HepG2 (cell line): ENCODE results near the gene EEPD1. TPM values are rescaled to one million over a fixed set of nuclear protein-coding genes. Genes with fewer than 3 reads are reported as not detected.

Experiments used
- ATAC-seq: fragments of 200-7000 bp; cut with Tn5 transposase; 3 replicates; pipeline ENCODE4 v1.9.1; 2020; ENCODE audit warnings: mild to moderate bottlenecking, moderate library complexity
- BruUV-seq: library from RNA; stranded (reverse); fragments of 400-500 nt; replicated peaks from 2 replicates; lab custom pipeline; 2021; lab: Mats Ljungman, UMichigan
- CTCF ChIA-PET: fragments of 300-600 bp; formaldehyde crosslinking; extraction: SDS; loops from one replicate; lab custom pipeline; 2021; ENCODE audit warnings: low total read pairs, inconsistent platforms, low intra/inter-chr PET ratio; lab: Yijun Ruan, JAX
- POLR2A ChIA-PET: fragments of 350-600 bp; sonication (Branson Sonifier 250); formaldehyde crosslinking; loops from one replicate; lab custom pipeline; 2020; ENCODE audit warnings: antibody characterized with exemption, inconsistent platforms; lab: Yijun Ruan, JAX
- DNase-seq: peaks from one replicate; pipeline ENCODE4 v3.0.0-alpha.2; 2015; ENCODE audit warnings: low spot score
- FAIRE-seq: peaks from 3 replicates; lab custom pipeline; 2011; peaks lifted over from hg19 to GRCh38; lab: Jason Lieb, UNC
- H2AFZ ChIP-seq: one replicate; pipeline ENCODE4 v1.6.1; 2011; ENCODE audit warnings: low read length, inconsistent platforms
- H3K27ac ChIP-seq: fragments of 300-600 bp; 3 replicates; pipeline ENCODE4 v1.8.0; 2011; ENCODE audit warnings: mixed run types, mild to moderate bottlenecking, mixed read lengths, low read length, inconsistent platforms; ENCODE audit not compliant: insufficient read depth; ENCODE audit errors: extremely low read length
- H3K27me3 ChIP-seq, 2 experiments: fragments of 200-600 bp in 1 of 2; 2 replicates in 1 of 2; 3 replicates in 1 of 2; pipeline versions ENCODE4 v1.6.0 to v1.8.0; 2011; ENCODE audit warnings: low read length in 2 of 2, mild to moderate bottlenecking in 2 of 2, moderate library complexity in 2 of 2, inconsistent platforms in 1 of 2; ENCODE audit not compliant: insufficient read depth in 2 of 2, control insufficient read depth in 1 of 2
- H3K36me3 ChIP-seq, 2 experiments: fragments of 200-600 bp in 1 of 2; replicated peaks in 1 of 2; 2 replicates in 1 of 2; 3 replicates in 1 of 2; pipeline versions ENCODE4 v1.5.1 to v1.8.0; 2011; ENCODE audit warnings: low read length in 2 of 2, inconsistent platforms in 1 of 2; ENCODE audit not compliant: insufficient read depth in 2 of 2, control insufficient read depth in 1 of 2
- H3K4me1 ChIP-seq: 2 replicates; pipeline ENCODE4 v1.5.1; 2012; ENCODE audit warnings: low read length, inconsistent platforms; ENCODE audit not compliant: insufficient read depth
- H3K4me2 ChIP-seq: 2 replicates; pipeline ENCODE4 v1.6.0; 2011; ENCODE audit warnings: low read depth, low read length, inconsistent platforms
- H3K4me3 ChIP-seq, 3 experiments: fragments of 200-600 bp in 1 of 3; sonication (generic), shearing (Covaris generic) in 1 of 3; replicated peaks in 1 of 3; 2 replicates each; pipeline ENCODE4 v1.5.1; 2011 to 2016; ENCODE audit warnings: low read length in 3 of 3, inconsistent platforms in 2 of 3, low read depth in 2 of 3, mild to moderate bottlenecking in 2 of 3, control low read depth in 1 of 3, mixed read lengths in 1 of 3; ENCODE audit not compliant: insufficient read depth in 1 of 3
- H3K79me2 ChIP-seq: one replicate; pipeline ENCODE4 v1.6.1; 2011; ENCODE audit warnings: low read length, inconsistent platforms; ENCODE audit not compliant: insufficient read depth
- H3K9ac ChIP-seq: 2 replicates; pipeline ENCODE4 v1.6.0; 2011; ENCODE audit warnings: mild to moderate bottlenecking, low read depth, low read length, inconsistent platforms; ENCODE audit not compliant: insufficient read depth
- H3K9me3 ChIP-seq: 2 replicates; pipeline ENCODE4 v1.5.1; 2012; ENCODE audit warnings: mild to moderate bottlenecking, low read length
- H4K20me1 ChIP-seq: 2 replicates; pipeline ENCODE4 v1.6.0; 2011; ENCODE audit warnings: inconsistent platforms, mild to moderate bottlenecking, low read length, moderate library complexity; ENCODE audit not compliant: insufficient read depth
- BRCA1 ChIP-seq: sonication (generic); formaldehyde crosslinking; IDR thresholded peaks from 2 replicates; pipeline ENCODE4 v1.4.0; 2020; ENCODE audit warnings: missing genetic modification reagents
- CENPBD1 ChIP-seq: sonication (generic); formaldehyde crosslinking; IDR thresholded peaks from 2 replicates; pipeline ENCODE4 v1.8.0; 2022; ENCODE audit warnings: missing genetic modification reagents, low read depth, mild to moderate bottlenecking, borderline replicate concordance
- FOSL1 ChIP-seq: sonication (generic); formaldehyde crosslinking; IDR thresholded peaks from 2 replicates; pipeline ENCODE4 v1.9.0; 2021; ENCODE audit warnings: missing genetic modification reagents, borderline replicate concordance
- HNRNPH1 ChIP-seq: fragments of 200-400 bp; formaldehyde crosslinking; optimal IDR thresholded peaks from 2 replicates; pipeline ENCODE3; 2017; ENCODE audit warnings: mild to moderate bottlenecking, low read depth, low read length
- PHF8 ChIP-seq: sonication (generic); formaldehyde crosslinking; IDR thresholded peaks from 2 replicates; pipeline ENCODE4 v1.5.0; 2020; ENCODE audit warnings: missing genetic modification reagents
- PITX1 ChIP-seq: sonication (generic); formaldehyde crosslinking; IDR thresholded peaks from 2 replicates; pipeline ENCODE4 v1.5.1; 2020; ENCODE audit warnings: mild to moderate bottlenecking, missing genetic modification reagents
- RAD51 ChIP-seq: fragments of 450-650 bp; IDR thresholded peaks from 2 replicates; pipeline ENCODE4 v1.6.1; 2016; ENCODE audit warnings: borderline replicate concordance
- ZNF224 ChIP-seq: sonication (generic); formaldehyde crosslinking; IDR thresholded peaks from 2 replicates; pipeline ENCODE4 v1.5.0; 2020; ENCODE audit warnings: mild to moderate bottlenecking, missing genetic modification reagents
- ZNF713 ChIP-seq: sonication (generic); formaldehyde crosslinking; IDR thresholded peaks from 2 replicates; pipeline ENCODE4 v1.4.0; 2020; ENCODE audit warnings: mild to moderate bottlenecking, missing genetic modification reagents
- ZSCAN21 ChIP-seq: sonication (generic); formaldehyde crosslinking; IDR thresholded peaks from 2 replicates; pipeline ENCODE4 v1.8.0; 2022; ENCODE audit warnings: mild to moderate bottlenecking, missing genetic modification reagents, moderate library complexity, borderline replicate concordance
- WGBS: methylation state at CpG from one replicate; pipeline ENCODE4 v1.1.6; 2017; ENCODE audit warnings: low lambda C conversion rate; 5-methylcytosine and 5-hydroxymethylcytosine counted together
- in situ Hi-C: cut with HindIII; loops from 2 replicates; pipeline ENCODE4 v1.10.0; 2017; ENCODE audit warnings: low pct_unique_long_range_greater_than_20kb; ENCODE audit not compliant: extremely low pct_ligation_motif_present
- intact Hi-C: fragments of 100-400 bp; cut with micrococcal nuclease; formaldehyde crosslinking; loops from one replicate; pipeline ENCODE4 v1.10.0; 2022; ENCODE audit not compliant: unreplicated experiment
- polyA plus RNA-seq, 8 experiments: library from polyadenylated mRNA; depleted of rRNA in 3 of 8; stranded (reverse) in 7 of 8; unstranded in 1 of 8; fragments of >200 nt; fragmentation: Illumina TruSeq in 4 of 8; extraction: Trizol in 4 of 8; gene quantifications; 2 replicates each; pipeline versions ENCODE4 v1.2.1 to v1.2.3, GENCODE V29; 2011 to 2016; ENCODE audit warnings: low read depth in 4 of 8, missing spikeins in 1 of 8, mixed read lengths in 1 of 8; ENCODE audit not compliant: insufficient read depth in 1 of 8
- total RNA-seq, 5 experiments: library from RNA; depleted of rRNA; stranded (reverse); fragments of >200 nt; fragmentation: Illumina TruSeq; extraction: Trizol; gene quantifications; 2 replicates each; pipeline ENCODE4 v1.2.3, GENCODE V29; 2016; ENCODE audit warnings: low read depth in 1 of 5
- TF ChIP-seq, protein P1 (sequence below): sonication (generic); formaldehyde crosslinking; IDR thresholded peaks from 2 replicates; pipeline ENCODE4 v1.5.0; 2020; ENCODE audit warnings: missing genetic modification reagents, mild to moderate bottlenecking, borderline replicate concordance
- TF ChIP-seq, protein P2 (sequence below): sonication (generic); formaldehyde crosslinking; IDR thresholded peaks from 2 replicates; pipeline ENCODE4 v1.8.1; 2023; ENCODE audit warnings: mild to moderate bottlenecking, moderate library complexity, missing genetic modification reagents
- TF ChIP-seq, protein P3 (sequence below): sonication (generic); formaldehyde crosslinking; IDR thresholded peaks from 2 replicates; pipeline ENCODE4 v1.4.0; 2020; ENCODE audit warnings: missing genetic modification reagents

The EEPD1 gene
- total and polyA plus RNA-seq, 2 of the 13 experiments (the other 11 are each of a cell fraction or from before 2014, with no cell fraction given) = 10.1 to 16.4 TPM

DNA sequence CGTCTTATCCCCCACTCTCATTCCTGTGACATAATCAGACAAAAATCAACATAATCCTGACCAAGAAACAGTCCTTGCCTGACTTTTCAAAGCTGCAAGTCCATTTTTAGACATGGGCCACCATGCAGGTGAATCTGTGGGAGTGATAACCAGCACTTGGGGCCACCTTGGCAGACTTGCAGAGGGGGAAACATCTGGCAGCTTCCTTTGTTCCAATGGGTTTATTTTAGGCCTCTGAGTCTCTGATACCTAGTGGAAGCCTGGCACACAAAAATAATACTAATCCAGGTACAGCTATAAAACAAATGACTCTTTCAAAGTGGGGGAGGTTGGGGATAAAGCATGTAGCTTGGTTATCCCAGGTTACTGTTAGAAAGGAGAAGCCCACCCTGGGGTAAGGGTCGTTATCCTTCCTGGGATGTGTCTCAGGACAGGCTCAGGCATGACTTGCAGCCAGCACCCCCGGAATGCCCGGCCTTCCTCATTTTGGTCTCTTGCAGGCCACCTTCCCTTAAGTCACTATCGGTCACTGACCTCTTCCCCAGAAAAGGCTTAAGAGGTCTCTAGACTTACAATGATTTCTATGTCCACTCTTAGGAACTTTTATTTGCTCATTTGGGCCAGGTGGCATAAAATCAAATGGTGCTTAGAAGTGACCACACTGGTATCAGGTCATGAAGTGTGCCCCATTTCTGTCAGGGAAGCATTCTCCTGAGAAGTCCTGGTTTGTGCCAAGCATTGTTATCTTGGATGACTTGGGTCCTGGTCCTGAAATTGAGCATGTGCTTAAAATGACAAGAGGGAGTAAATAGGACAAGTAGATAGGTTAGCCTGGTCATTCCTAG, 37.6 kb downstream of the EEPD1 start (continued):
- TF ChIP-seq, protein P1, sequence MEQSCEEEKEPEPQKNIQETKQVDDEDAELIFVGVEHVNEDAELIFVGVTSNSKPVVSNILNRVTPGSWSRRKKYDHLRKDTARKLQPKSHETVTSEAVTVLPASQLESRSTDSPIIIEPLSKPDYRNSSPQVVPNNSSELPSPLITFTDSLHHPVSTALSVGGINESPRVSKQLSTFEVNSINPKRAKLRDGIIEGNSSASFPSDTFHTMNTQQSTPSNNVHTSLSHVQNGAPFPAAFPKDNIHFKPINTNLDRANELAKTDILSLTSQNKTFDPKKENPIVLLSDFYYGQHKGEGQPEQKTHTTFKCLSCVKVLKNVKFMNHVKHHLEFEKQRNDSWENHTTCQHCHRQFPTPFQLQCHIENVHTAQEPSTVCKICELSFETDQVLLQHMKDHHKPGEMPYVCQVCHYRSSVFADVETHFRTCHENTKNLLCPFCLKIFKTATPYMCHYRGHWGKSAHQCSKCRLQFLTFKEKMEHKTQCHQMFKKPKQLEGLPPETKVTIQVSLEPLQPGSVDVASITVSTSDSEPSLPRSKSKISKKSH (CRISPR knock-in tag) = no peak

- Histone ChIP-seq H3K27ac (no peak overlapping the region), H3K4me3 (no peak overlapping the region), H3K36me3 (peaks cover 4 to 5% of the 10 kb centered on the region in 2 experiments; a peak in 3 of 5 replicates), H3K4me2 (no peak overlapping the region), H3K79me2 (peaks cover 17% of the 10 kb centered on the region), H3K9ac (no peak overlapping the region), H2AFZ (no peak overlapping the region), H3K4me1 (peaks cover 60% of the 10 kb centered on the region), H3K27me3 (no peaks in the 10 kb centered on the region), H4K20me1 (0 out of 2 replicates have a peak, but pooled peaks cover 3% of the 10 kb centered on the region), H3K9me3 (no peaks in the 10 kb centered on the region)
- no TSS peak for BruUV-seq
- no peak for ATAC-seq
- intact Hi-C loops (no loop called here), in situ Hi-C loops (no loop called here)
- CTCF ChIA-PET = no interaction called here
- WGBS = 89% methylated on average over 7 of the region's 7 CpGs
- POLR2A ChIA-PET = no interaction called here
- DNase-seq = no peak
- no peak for FAIRE-seq
- TF ChIP-seq ZNF713 (CRISPR knock-in tag) (no peak), PHF8 (CRISPR knock-in tag) (no peak), ZSCAN21 (CRISPR knock-in tag) (no peak), HNRNPH1 (no peak), PITX1 (no peak), CENPBD1 (CRISPR knock-in tag) (no peak), RAD51 (no peak), BRCA1 (CRISPR knock-in tag) (no peak), FOSL1 (CRISPR knock-in tag) (no peak), ZNF224 (no peak)
- TF ChIP-seq, protein P2, sequence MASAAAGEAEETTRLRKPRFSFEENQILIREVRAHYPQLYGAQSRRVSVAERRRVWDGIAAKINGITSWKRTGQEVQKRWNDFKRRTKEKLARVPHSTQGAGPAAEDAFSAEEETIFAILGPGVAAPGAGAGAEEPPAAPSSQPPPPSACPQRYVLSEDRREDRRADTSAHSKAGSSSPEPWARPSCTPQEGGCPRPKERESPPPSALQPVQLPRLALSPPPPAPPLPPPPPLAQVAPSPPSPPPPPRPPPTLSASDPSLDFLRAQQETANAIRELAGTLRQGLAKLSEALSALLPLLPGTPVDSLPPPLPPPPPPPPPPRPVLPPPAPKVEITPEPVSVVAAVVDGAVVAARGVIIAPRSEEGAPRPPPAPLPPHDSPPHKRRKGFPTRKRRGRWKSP (CRISPR knock-in tag) = no peak
- TF ChIP-seq, protein P1 (CRISPR knock-in tag) = no peak
- TF ChIP-seq, protein P3, sequence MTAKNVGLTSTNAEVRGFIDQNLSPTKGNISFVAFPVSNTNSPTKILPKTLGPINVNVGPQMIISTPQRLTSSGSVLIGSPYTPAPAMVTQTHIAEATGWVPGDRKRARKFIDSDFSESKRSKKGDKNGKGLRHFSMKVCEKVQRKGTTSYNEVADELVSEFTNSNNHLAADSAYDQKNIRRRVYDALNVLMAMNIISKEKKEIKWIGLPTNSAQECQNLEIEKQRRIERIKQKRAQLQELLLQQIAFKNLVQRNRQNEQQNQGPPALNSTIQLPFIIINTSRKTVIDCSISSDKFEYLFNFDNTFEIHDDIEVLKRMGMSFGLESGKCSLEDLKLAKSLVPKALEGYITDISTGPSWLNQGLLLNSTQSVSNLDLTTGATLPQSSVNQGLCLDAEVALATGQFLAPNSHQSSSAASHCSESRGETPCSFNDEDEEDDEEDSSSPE (CRISPR knock-in tag) = no peak
These were observed 38.4 kb downstream of the EEPD1 start for GRCh38 chr7:36191292-36191920.
